HepG2 (cell line): ENCODE results near the gene FAM3D. TPM values are rescaled to one million over a fixed set of nuclear protein-coding genes. Genes with fewer than 3 reads are reported as not detected.

ENCODE experiments used
- ATAC-seq: fragments of 200-7000 bp; cut with Tn5 transposase; 3 replicates; pipeline ENCODE4 v1.9.1; 2020; ENCODE audit warnings: mild to moderate bottlenecking, moderate library complexity
- BruUV-seq: library from RNA; stranded (reverse); fragments of 400-500 nt; replicated peaks from 2 replicates; lab custom pipeline; 2021; lab: Mats Ljungman, UMichigan
- CTCF ChIA-PET: fragments of 300-600 bp; formaldehyde crosslinking; extraction: SDS; loops from one replicate; lab custom pipeline; 2021; ENCODE audit warnings: low total read pairs, inconsistent platforms, low intra/inter-chr PET ratio; lab: Yijun Ruan, JAX
- POLR2A ChIA-PET: fragments of 350-600 bp; sonication (Branson Sonifier 250); formaldehyde crosslinking; loops from one replicate; lab custom pipeline; 2020; ENCODE audit warnings: antibody characterized with exemption, inconsistent platforms; lab: Yijun Ruan, JAX
- DNase-seq: peaks from one replicate; pipeline ENCODE4 v3.0.0-alpha.2; 2015; ENCODE audit warnings: low spot score
- FAIRE-seq: peaks from 3 replicates; lab custom pipeline; 2011; peaks lifted over from hg19 to GRCh38; lab: Jason Lieb, UNC
- H2AFZ ChIP-seq: one replicate; pipeline ENCODE4 v1.6.1; 2011; ENCODE audit warnings: low read length, inconsistent platforms
- H3K27ac ChIP-seq: fragments of 300-600 bp; 3 replicates; pipeline ENCODE4 v1.8.0; 2011; ENCODE audit warnings: mixed run types, mild to moderate bottlenecking, mixed read lengths, low read length, inconsistent platforms; ENCODE audit not compliant: insufficient read depth; ENCODE audit errors: extremely low read length
- H3K27me3 ChIP-seq, 2 experiments: fragments of 200-600 bp in 1 of 2; 2 replicates in 1 of 2; 3 replicates in 1 of 2; pipeline versions ENCODE4 v1.6.0 to v1.8.0; 2011; ENCODE audit warnings: low read length in 2 of 2, mild to moderate bottlenecking in 2 of 2, moderate library complexity in 2 of 2, inconsistent platforms in 1 of 2; ENCODE audit not compliant: insufficient read depth in 2 of 2, control insufficient read depth in 1 of 2
- H3K36me3 ChIP-seq, 2 experiments: fragments of 200-600 bp in 1 of 2; replicated peaks in 1 of 2; 2 replicates in 1 of 2; 3 replicates in 1 of 2; pipeline versions ENCODE4 v1.5.1 to v1.8.0; 2011; ENCODE audit warnings: low read length in 2 of 2, inconsistent platforms in 1 of 2; ENCODE audit not compliant: insufficient read depth in 2 of 2, control insufficient read depth in 1 of 2
- H3K4me1 ChIP-seq: 2 replicates; pipeline ENCODE4 v1.5.1; 2012; ENCODE audit warnings: low read length, inconsistent platforms; ENCODE audit not compliant: insufficient read depth
- H3K4me2 ChIP-seq: 2 replicates; pipeline ENCODE4 v1.6.0; 2011; ENCODE audit warnings: low read depth, low read length, inconsistent platforms
- H3K4me3 ChIP-seq, 3 experiments: fragments of 200-600 bp in 1 of 3; sonication (generic), shearing (Covaris generic) in 1 of 3; replicated peaks in 1 of 3; 2 replicates each; pipeline ENCODE4 v1.5.1; 2011 to 2016; ENCODE audit warnings: low read length in 3 of 3, inconsistent platforms in 2 of 3, low read depth in 2 of 3, mild to moderate bottlenecking in 2 of 3, control low read depth in 1 of 3, mixed read lengths in 1 of 3; ENCODE audit not compliant: insufficient read depth in 1 of 3
- H3K79me2 ChIP-seq: one replicate; pipeline ENCODE4 v1.6.1; 2011; ENCODE audit warnings: low read length, inconsistent platforms; ENCODE audit not compliant: insufficient read depth
- H3K9ac ChIP-seq: 2 replicates; pipeline ENCODE4 v1.6.0; 2011; ENCODE audit warnings: mild to moderate bottlenecking, low read depth, low read length, inconsistent platforms; ENCODE audit not compliant: insufficient read depth
- H3K9me3 ChIP-seq: 2 replicates; pipeline ENCODE4 v1.5.1; 2012; ENCODE audit warnings: mild to moderate bottlenecking, low read length
- H4K20me1 ChIP-seq: 2 replicates; pipeline ENCODE4 v1.6.0; 2011; ENCODE audit warnings: inconsistent platforms, mild to moderate bottlenecking, low read length, moderate library complexity; ENCODE audit not compliant: insufficient read depth
- DMAP1 ChIP-seq: IDR thresholded peaks from 2 replicates; pipeline ENCODE4 v1.6.1; 2016
- FOSL1 ChIP-seq: sonication (generic); formaldehyde crosslinking; IDR thresholded peaks from 2 replicates; pipeline ENCODE4 v1.9.0; 2021; ENCODE audit warnings: missing genetic modification reagents, borderline replicate concordance
- MEIS1 ChIP-seq: sonication (generic); formaldehyde crosslinking; IDR thresholded peaks from 2 replicates; pipeline ENCODE4 v1.9.0; 2021; ENCODE audit warnings: mild to moderate bottlenecking, missing genetic modification reagents, moderate library complexity, borderline replicate concordance
- NFE2L1 ChIP-seq: sonication (generic); formaldehyde crosslinking; IDR thresholded peaks from 2 replicates; pipeline ENCODE4 v1.4.0; 2020; ENCODE audit warnings: missing genetic modification reagents, mild to moderate bottlenecking, borderline replicate concordance
- NFKBIZ ChIP-seq: IDR thresholded peaks from 2 replicates; pipeline ENCODE4 v1.6.1; 2018; ENCODE audit warnings: missing genetic modification reagents, missing compliant biosample characterization
- SALL1 ChIP-seq: sonication (generic); formaldehyde crosslinking; IDR thresholded peaks from 2 replicates; pipeline ENCODE4 v1.8.0; 2022; ENCODE audit warnings: mild to moderate bottlenecking, missing genetic modification reagents
- THRA ChIP-seq: sonication (generic); formaldehyde crosslinking; IDR thresholded peaks from 2 replicates; pipeline ENCODE4 v1.4.0; 2020; ENCODE audit warnings: missing genetic modification reagents, borderline replicate concordance
- ZNF33B ChIP-seq: sonication (generic); formaldehyde crosslinking; IDR thresholded peaks from 2 replicates; pipeline ENCODE4 v1.5.1; 2020; ENCODE audit warnings: mild to moderate bottlenecking, missing genetic modification reagents
- ZNF407 ChIP-seq: sonication (generic); formaldehyde crosslinking; IDR thresholded peaks from one replicate; pipeline ENCODE4 v1.5.1; 2020; ENCODE audit warnings: mild to moderate bottlenecking, missing genetic modification reagents; ENCODE audit errors: not compliant biosample characterization
- ZNF770 ChIP-seq: sonication (generic); formaldehyde crosslinking; IDR thresholded peaks from 2 replicates; pipeline ENCODE4 v1.5.0; 2020; ENCODE audit warnings: mild to moderate bottlenecking, missing genetic modification reagents
- WGBS: methylation state at CpG from one replicate; pipeline ENCODE4 v1.1.6; 2017; ENCODE audit warnings: low lambda C conversion rate; 5-methylcytosine and 5-hydroxymethylcytosine counted together
- in situ Hi-C: cut with HindIII; loops from 2 replicates; pipeline ENCODE4 v1.10.0; 2017; ENCODE audit warnings: low pct_unique_long_range_greater_than_20kb; ENCODE audit not compliant: extremely low pct_ligation_motif_present
- intact Hi-C: fragments of 100-400 bp; cut with micrococcal nuclease; formaldehyde crosslinking; loops from one replicate; pipeline ENCODE4 v1.10.0; 2022; ENCODE audit not compliant: unreplicated experiment
- polyA plus RNA-seq, 8 experiments: library from polyadenylated mRNA; depleted of rRNA in 3 of 8; stranded (reverse) in 7 of 8; unstranded in 1 of 8; fragments of >200 nt; fragmentation: Illumina TruSeq in 4 of 8; extraction: Trizol in 4 of 8; gene quantifications; 2 replicates each; pipeline versions ENCODE4 v1.2.1 to v1.2.3, GENCODE V29; 2011 to 2016; ENCODE audit warnings: low read depth in 4 of 8, missing spikeins in 1 of 8, mixed read lengths in 1 of 8; ENCODE audit not compliant: insufficient read depth in 1 of 8
- total RNA-seq, 5 experiments: library from RNA; depleted of rRNA; stranded (reverse); fragments of >200 nt; fragmentation: Illumina TruSeq; extraction: Trizol; gene quantifications; 2 replicates each; pipeline ENCODE4 v1.2.3, GENCODE V29; 2016; ENCODE audit warnings: low read depth in 1 of 5

FAM3D gene
- total and polyA plus RNA-seq, 2 of the 13 experiments (the other 11 are each of a cell fraction or from before 2014, with no cell fraction given) = not detected

- Histone ChIP-seq H3K4me3 (no peak overlapping the region), H3K27ac (no peak overlapping the region), H3K9ac (no peak overlapping the region), H3K4me1 (no peaks in the 10 kb centered on the region), H3K27me3 (no peaks in the 10 kb centered on the region), H3K4me2 (no peak overlapping the region), H4K20me1 (no peaks in the 10 kb centered on the region), H3K36me3 (no peaks in the 10 kb centered on the region), H2AFZ (no peak overlapping the region), H3K79me2 (no peaks in the 10 kb centered on the region), H3K9me3 (peaks cover 42% of the 10 kb centered on the region)
- BruUV-seq = no TSS peak
- no peak for ATAC-seq
- intact Hi-C loops (no loop called here), in situ Hi-C loops (no loop called here)
- TF ChIP-seq THRA (CRISPR knock-in tag) = no peak
- TF ChIP-seq ZNF770 = no peak
- TF ChIP-seq ZNF407 (CRISPR knock-in tag) = no peak
- no peak for TF ChIP-seq NFE2L1 (CRISPR knock-in tag)
- TF ChIP-seq MEIS1 (CRISPR knock-in tag) = no peak
- no peak for TF ChIP-seq SALL1 (CRISPR knock-in tag)
- no peak for TF ChIP-seq DMAP1 (CRISPR knock-in tag)
- TF ChIP-seq NFKBIZ (CRISPR knock-in tag) = no peak
- TF ChIP-seq ZNF33B (CRISPR knock-in tag) = no peak
- no peak for TF ChIP-seq FOSL1 (CRISPR knock-in tag)
- POLR2A ChIA-PET = no interaction called here
- no peak for DNase-seq
- no peak for FAIRE-seq
- CTCF ChIA-PET = no interaction called here
- 2% methylated on average over 7 of the region's 7 CpGs for WGBS
Observed at GRCh38 chr3:58693940-58694850, 27.6 kb upstream of the FAM3D start.
